ENCODE data around the gene PTPN21.

The PTPN21 gene

DNA sequence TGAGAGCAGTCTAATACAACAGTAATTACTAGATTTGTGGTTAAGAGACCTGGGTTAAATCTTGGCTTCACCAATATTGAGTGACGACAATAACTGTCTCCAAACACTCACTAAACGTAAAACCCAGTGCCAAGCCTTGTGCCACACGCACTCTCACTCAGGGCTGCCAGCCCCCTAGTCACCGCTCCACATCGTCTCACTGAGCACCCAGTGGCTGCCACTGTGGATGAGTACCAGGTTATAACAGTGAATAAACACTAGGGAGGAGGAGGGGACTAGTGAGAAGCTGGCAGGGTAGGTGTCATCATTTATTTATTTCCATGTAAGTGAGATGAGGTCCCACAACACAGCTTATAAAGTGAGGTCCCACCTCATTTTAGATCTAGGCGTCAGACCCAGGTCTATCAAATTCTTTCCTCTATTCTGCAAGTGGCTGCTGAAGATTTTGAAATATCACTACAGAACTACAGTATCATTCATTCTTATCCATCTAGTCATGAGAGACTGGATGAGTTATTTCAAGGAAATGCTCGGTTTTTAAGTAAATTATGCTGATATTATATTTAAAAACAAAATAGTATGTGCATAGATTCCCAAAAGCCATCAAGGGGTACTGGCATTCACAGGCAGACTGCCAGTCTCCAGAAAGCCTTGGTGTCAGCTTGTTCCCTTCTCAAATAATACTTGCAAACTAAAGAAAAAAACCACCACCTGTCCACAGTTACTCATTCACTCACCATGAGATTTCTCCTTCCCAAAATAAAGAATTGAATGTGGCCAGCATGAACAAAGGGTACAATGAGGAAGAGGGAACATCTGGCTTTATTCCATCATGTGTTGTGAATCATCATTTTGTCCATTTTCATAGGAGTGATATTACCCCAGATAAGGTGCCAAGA is 84.0 kb downstream of the PTPN21 start:
- H3K4me1 ChIP-seq (ENCODE audit: control insufficient read depth, insufficient read depth, low read length) = no peaks in the 10 kb centered on the region
- H3K27me3 ChIP-seq (ENCODE audit: control insufficient read depth in 1 of 2, insufficient read depth in 2 of 2, low read length in 2 of 2) = no peaks in the 10 kb centered on the region
- peaks cover 36 to 37% of the 10 kb centered on the region in 2 donors for H3K36me3 ChIP-seq (ENCODE audit: control insufficient read depth in 2 of 2, insufficient read depth in 2 of 2, low read length in 2 of 2)
- no peak overlapping the region for H3K4me3 ChIP-seq (ENCODE audit: low read length in 2 of 2)
- H3K9ac ChIP-seq (ENCODE audit: low read length in 2 of 2) = no peak overlapping the region
- H3K27ac ChIP-seq (ENCODE audit: low read length) = no peak overlapping the region
- no peaks in the 10 kb centered on the region for H3K9me3 ChIP-seq (ENCODE audit: control insufficient read depth in 2 of 2, low read length in 2 of 2)

DNA sequence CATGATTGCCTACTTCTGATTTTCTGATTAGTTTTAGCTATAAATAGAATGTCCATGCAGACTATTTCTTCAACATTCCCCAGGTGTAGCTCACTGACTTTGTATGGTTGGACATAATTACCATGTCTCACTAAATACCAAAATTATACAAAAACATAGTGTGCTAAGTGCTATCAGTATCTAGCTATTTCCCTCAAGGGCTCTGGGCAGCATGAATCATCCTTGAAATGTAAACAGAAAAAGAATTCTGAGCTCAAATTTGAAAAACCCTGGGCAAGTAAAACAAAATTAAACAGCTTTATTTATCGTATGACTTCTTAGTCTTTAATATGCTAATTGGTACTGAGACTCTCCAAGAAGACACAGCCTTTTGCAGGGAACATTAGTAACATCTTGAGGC is 86.4 kb downstream of the PTPN21 start:
- H3K36me3 ChIP-seq (ENCODE audit: control insufficient read depth in 2 of 2, insufficient read depth in 2 of 2, low read length in 2 of 2) = peaks cover 35 to 36% of the 10 kb centered on the region in 2 donors
- no peak overlapping the region for H3K27ac ChIP-seq (ENCODE audit: low read length)

DNA sequence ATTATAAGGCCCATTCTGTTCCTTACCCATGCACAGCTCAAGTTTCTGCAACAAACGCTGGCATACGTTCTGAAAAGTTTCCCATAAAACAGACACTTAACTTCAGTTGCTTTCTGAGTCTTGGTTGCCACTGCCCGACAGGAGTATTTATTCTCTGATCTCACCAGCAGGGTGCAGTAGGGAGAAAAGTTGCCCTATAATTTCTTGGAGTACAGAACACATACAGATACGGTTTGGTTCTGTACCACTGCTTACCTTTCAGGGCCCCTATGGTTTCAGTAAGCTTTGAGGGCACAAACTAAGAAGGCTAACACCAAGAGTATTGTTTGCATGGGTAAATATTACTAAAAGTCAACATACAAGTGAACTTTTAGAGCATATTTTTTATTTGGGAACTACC is 91.5 kb downstream of the PTPN21 start:
- peaks cover 23 to 26% of the 10 kb centered on the region in 2 donors for H3K36me3 ChIP-seq (ENCODE audit: control insufficient read depth in 2 of 2, insufficient read depth in 2 of 2, low read length in 2 of 2)
- no peak overlapping the region for H3K4me3 ChIP-seq (ENCODE audit: low read length in 2 of 2)
- H3K9ac ChIP-seq (ENCODE audit: low read length in 2 of 2) = no peak overlapping the region
- no peaks in the 10 kb centered on the region for H3K4me1 ChIP-seq (ENCODE audit: control insufficient read depth, insufficient read depth, low read length)
- H3K27ac ChIP-seq (ENCODE audit: low read length) = no peak overlapping the region
- H3K9me3 ChIP-seq (ENCODE audit: control insufficient read depth in 2 of 2, low read length in 2 of 2) = no peaks in the 10 kb centered on the region
- H3K27me3 ChIP-seq (ENCODE audit: control insufficient read depth in 1 of 2, insufficient read depth in 2 of 2, low read length in 2 of 2) = no peaks in the 10 kb centered on the region

More for the DNA sequence above, 86.4 kb downstream of the PTPN21 start:
- H3K4me3 ChIP-seq (ENCODE audit: low read length in 2 of 2) = no peak overlapping the region
- H3K4me1 ChIP-seq (ENCODE audit: control insufficient read depth, insufficient read depth, low read length) = no peaks in the 10 kb centered on the region
- H3K27me3 ChIP-seq (ENCODE audit: control insufficient read depth in 1 of 2, insufficient read depth in 2 of 2, low read length in 2 of 2) = no peaks in the 10 kb centered on the region
- no peak overlapping the region for H3K9ac ChIP-seq (ENCODE audit: low read length in 2 of 2)
- no peaks in the 10 kb centered on the region for H3K9me3 ChIP-seq (ENCODE audit: control insufficient read depth in 2 of 2, low read length in 2 of 2)

DNA sequence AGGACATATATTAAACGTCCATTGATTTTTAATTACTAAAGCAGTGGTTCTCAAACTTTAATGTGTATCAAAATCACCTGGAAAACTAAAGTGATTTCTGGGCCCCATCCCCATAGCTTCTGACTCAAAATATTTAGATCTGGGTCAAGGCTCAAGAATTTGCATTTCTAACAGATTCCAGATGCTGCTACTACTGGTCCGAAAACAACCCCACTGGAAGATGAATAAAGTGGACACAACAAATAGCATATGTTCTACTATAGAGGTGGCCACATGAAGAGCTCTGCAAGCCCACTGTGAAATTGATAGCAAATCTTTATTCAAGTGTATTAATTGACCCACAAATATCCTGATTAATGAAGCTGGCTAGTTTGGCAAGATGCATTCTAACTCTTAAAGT is 99.9 kb downstream of the PTPN21 start:
- Histone ChIP-seq H3K27me3 (ENCODE audit: control insufficient read depth in 1 of 2, insufficient read depth in 2 of 2, low read length in 2 of 2) (no peaks in the 10 kb centered on the region), H3K36me3 (ENCODE audit: control insufficient read depth in 2 of 2, insufficient read depth in 2 of 2, low read length in 2 of 2) (peaks cover 0 to 10% of the 10 kb centered on the region in 2 donors), H3K4me1 (ENCODE audit: control insufficient read depth, insufficient read depth, low read length) (no peaks in the 10 kb centered on the region), H3K4me3 (ENCODE audit: low read length in 2 of 2) (no peak overlapping the region), H3K9me3 (ENCODE audit: control insufficient read depth in 2 of 2, low read length in 2 of 2) (no peaks in the 10 kb centered on the region), H3K27ac (ENCODE audit: low read length) (no peak overlapping the region), H3K9ac (ENCODE audit: low read length in 2 of 2) (no peak overlapping the region)

DNA sequence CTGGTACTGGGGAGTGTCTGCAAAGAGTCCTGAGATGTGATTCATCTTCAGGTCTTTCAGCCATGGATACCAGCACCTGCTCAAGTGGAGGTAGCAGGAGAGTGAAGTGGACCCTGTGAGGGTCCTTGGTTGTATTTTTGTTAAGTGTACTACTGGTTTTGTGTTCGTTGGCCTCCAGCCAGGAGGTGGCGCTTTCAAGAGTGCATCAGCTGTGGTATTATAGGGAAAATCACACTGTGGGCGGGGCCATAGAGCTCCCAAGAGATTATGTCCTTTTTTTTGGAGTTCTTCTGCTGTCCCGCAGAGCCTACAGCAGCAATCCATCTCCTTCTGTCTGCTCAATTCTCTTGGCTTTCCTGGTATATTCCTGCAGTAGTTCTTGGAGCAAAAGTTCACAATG is 102.6 kb downstream of the PTPN21 start:
- Histone ChIP-seq H3K36me3 (ENCODE audit: control insufficient read depth in 2 of 2, insufficient read depth in 2 of 2, low read length in 2 of 2) (peaks cover 0 to 10% of the 10 kb centered on the region in 2 donors), H3K27ac (ENCODE audit: low read length) (no peak overlapping the region), H3K4me1 (ENCODE audit: control insufficient read depth, insufficient read depth, low read length) (no peaks in the 10 kb centered on the region), H3K9me3 (ENCODE audit: control insufficient read depth in 2 of 2, low read length in 2 of 2) (no peaks in the 10 kb centered on the region), H3K27me3 (ENCODE audit: control insufficient read depth in 1 of 2, insufficient read depth in 2 of 2, low read length in 2 of 2) (no peaks in the 10 kb centered on the region), H3K9ac (ENCODE audit: low read length in 2 of 2) (no peak overlapping the region), H3K4me3 (ENCODE audit: low read length in 2 of 2) (no peak overlapping the region)

DNA sequence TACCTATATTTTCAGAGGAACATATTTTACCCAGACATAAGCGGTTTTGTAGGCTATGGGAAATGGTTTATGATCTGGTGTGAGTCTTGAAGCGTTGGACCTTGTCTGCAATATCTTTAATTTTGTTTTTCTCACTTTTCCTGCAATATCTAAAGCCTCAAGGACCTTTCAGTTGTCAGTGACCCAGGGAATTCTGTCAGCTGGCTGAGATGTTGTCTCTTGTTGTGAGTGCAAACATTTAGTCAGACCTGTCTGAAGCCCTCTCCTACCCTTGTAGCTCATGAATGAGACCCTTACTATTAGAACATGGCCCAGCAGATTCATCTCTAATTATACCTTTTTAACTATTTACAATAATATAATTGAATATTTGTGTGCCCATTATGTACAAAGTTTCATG is 115.7 kb downstream of the PTPN21 start:
- Histone ChIP-seq H3K9me3 (ENCODE audit: control insufficient read depth in 2 of 2, low read length in 2 of 2) (no peaks in the 10 kb centered on the region), H3K9ac (ENCODE audit: low read length in 2 of 2) (no peak overlapping the region), H3K4me3 (ENCODE audit: low read length in 2 of 2) (no peak overlapping the region), H3K27me3 (ENCODE audit: control insufficient read depth in 1 of 2, insufficient read depth in 2 of 2, low read length in 2 of 2) (no peaks in the 10 kb centered on the region), H3K27ac (ENCODE audit: low read length) (no peak overlapping the region), H3K36me3 (ENCODE audit: control insufficient read depth in 2 of 2, insufficient read depth in 2 of 2, low read length in 2 of 2) (peaks cover 13 to 15% of the 10 kb centered on the region in 2 donors), H3K4me1 (ENCODE audit: control insufficient read depth, insufficient read depth, low read length) (no peaks in the 10 kb centered on the region)

DNA sequence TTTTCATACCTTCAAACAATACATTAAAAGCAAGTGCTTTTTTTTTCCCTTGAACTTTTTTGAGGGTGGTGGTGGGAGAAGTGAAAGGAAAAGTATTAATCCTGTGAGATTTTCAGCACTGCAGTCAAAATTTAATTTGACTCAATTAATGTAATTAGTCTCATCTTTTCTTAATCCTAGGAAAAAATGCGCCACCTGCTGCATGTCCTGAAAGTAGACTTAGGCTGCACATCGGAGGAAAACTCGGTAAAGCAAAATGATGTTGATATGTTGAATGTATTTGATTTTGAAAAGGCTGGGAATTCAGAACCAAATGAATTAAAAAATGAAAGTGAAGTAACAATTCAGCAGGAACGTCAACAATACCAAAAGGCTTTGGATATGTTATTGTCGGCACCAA is 117.1 kb downstream of the PTPN21 start:
- Histone ChIP-seq H3K9ac (ENCODE audit: low read length in 2 of 2) (no peak overlapping the region), H3K36me3 (ENCODE audit: control insufficient read depth in 2 of 2, insufficient read depth in 2 of 2, low read length in 2 of 2) (peaks cover 13 to 15% of the 10 kb centered on the region in 2 donors), H3K27ac (ENCODE audit: low read length) (no peak overlapping the region), H3K9me3 (ENCODE audit: control insufficient read depth in 2 of 2, low read length in 2 of 2) (no peaks in the 10 kb centered on the region), H3K4me1 (ENCODE audit: control insufficient read depth, insufficient read depth, low read length) (no peaks in the 10 kb centered on the region), H3K4me3 (ENCODE audit: low read length in 2 of 2) (no peak overlapping the region), H3K27me3 (ENCODE audit: control insufficient read depth in 1 of 2, insufficient read depth in 2 of 2, low read length in 2 of 2) (no peaks in the 10 kb centered on the region)

DNA sequence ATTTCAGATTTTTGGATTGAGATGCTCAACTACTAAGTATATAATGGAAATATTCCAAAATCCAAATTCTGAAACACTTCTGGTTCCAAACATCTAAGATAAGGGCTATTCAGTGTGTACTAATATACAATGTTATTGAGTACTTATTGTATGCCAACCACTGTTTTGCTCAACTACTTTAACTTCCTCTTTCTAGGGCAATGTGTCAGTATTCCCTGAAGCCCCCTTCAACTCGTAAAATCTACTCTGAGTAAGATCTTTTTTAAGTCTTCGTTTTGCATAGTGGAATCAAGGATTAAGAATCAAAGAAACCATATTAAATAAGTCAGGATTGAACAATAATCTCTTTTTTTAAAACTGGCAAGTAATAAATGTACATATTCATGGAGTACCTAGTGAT is 123.8 kb downstream of the PTPN21 start:
- no peak overlapping the region for H3K4me3 ChIP-seq (ENCODE audit: low read length in 2 of 2)
- H3K4me1 ChIP-seq (ENCODE audit: control insufficient read depth, insufficient read depth, low read length) = no peaks in the 10 kb centered on the region
- H3K27me3 ChIP-seq (ENCODE audit: control insufficient read depth in 1 of 2, insufficient read depth in 2 of 2, low read length in 2 of 2) = no peaks in the 10 kb centered on the region
- H3K36me3 ChIP-seq (ENCODE audit: control insufficient read depth in 2 of 2, insufficient read depth in 2 of 2, low read length in 2 of 2) = peaks cover 0 to 2% of the 10 kb centered on the region in 2 donors
- no peak overlapping the region for H3K9ac ChIP-seq (ENCODE audit: low read length in 2 of 2)
- no peaks in the 10 kb centered on the region for H3K9me3 ChIP-seq (ENCODE audit: control insufficient read depth in 2 of 2, low read length in 2 of 2)
- no peak overlapping the region for H3K27ac ChIP-seq (ENCODE audit: low read length)

DNA sequence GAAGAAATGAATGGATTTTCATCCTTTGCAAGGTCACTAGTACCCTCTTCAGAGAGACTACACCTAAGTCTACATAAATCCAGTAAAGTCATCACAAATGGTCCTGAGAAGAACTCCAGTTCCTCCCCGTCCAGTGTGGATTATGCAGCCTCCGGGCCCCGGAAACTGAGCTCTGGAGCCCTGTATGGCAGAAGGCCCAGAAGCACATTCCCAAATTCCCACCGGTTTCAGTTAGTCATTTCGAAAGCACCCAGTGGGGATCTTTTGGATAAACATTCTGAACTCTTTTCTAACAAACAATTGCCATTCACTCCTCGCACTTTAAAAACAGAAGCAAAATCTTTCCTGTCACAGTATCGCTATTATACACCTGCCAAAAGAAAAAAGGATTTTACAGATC is 128.5 kb downstream of the PTPN21 start:
- H3K36me3 ChIP-seq (ENCODE audit: control insufficient read depth in 2 of 2, insufficient read depth in 2 of 2, low read length in 2 of 2) = no peaks in the 10 kb centered on the region
- peak overlapping the region; percentile 1 to 9 for H3K4me3 ChIP-seq (ENCODE audit: low read length in 2 of 2)
- no peaks in the 10 kb centered on the region for H3K4me1 ChIP-seq (ENCODE audit: control insufficient read depth, insufficient read depth, low read length)
- no peak overlapping the region for H3K27ac ChIP-seq (ENCODE audit: low read length)
- no peaks in the 10 kb centered on the region for H3K27me3 ChIP-seq (ENCODE audit: control insufficient read depth in 1 of 2, insufficient read depth in 2 of 2, low read length in 2 of 2)
- no peaks in the 10 kb centered on the region for H3K9me3 ChIP-seq (ENCODE audit: control insufficient read depth in 2 of 2, low read length in 2 of 2)
- H3K9ac ChIP-seq (ENCODE audit: low read length in 2 of 2) = peak overlapping the region in 1 of 2 donors; percentile 35

DNA sequence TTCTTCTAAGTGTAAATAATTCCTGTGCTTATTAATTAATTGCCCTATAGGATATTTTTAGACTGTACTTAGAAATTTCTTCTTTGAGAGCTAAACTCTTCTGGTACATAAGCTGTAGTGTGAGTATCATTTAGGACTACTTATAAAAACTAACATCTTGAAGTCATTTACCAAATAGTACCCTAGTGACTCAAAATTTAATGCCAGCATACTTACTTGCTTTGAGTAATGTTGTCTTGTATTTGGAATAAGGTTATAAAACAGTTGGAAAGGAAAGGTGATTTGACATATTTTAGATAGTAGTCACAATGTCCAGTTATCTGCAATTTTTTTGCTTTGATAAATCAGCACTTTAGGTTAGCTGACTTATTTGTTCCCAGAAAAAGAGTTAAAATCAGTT is 130.2 kb downstream of the PTPN21 start:
- no peak overlapping the region for H3K27ac ChIP-seq (ENCODE audit: low read length)

More for the DNA sequence above, 130.2 kb downstream of the PTPN21 start:
- Histone ChIP-seq H3K27me3 (ENCODE audit: control insufficient read depth in 1 of 2, insufficient read depth in 2 of 2, low read length in 2 of 2) (no peaks in the 10 kb centered on the region), H3K9ac (ENCODE audit: low read length in 2 of 2) (no peak overlapping the region), H3K4me1 (ENCODE audit: control insufficient read depth, insufficient read depth, low read length) (no peaks in the 10 kb centered on the region), H3K9me3 (ENCODE audit: control insufficient read depth in 2 of 2, low read length in 2 of 2) (no peaks in the 10 kb centered on the region), H3K4me3 (ENCODE audit: low read length in 2 of 2) (no peak overlapping the region), H3K36me3 (ENCODE audit: control insufficient read depth in 2 of 2, insufficient read depth in 2 of 2, low read length in 2 of 2) (peaks cover 0 to 2% of the 10 kb centered on the region in 2 donors)
